HAP-1 (cell line): ENCODE data around the gene PLA2R1.

Experiments
- DNase-seq, 2 experiments: peaks; one replicate each; pipeline ENCODE4 v3.0.0-alpha.2; 2016 to 2020; ENCODE audit warnings: low spot score in 2 of 2
- H3K27me3 ChIP-seq: fragments of 250-450 bp; sonication (Bioruptor Pico); 2 replicates; pipeline ENCODE4 v1.5.1; 2020; ENCODE audit warnings: low read depth, mild to moderate bottlenecking, moderate library complexity
- H3K36me3 ChIP-seq: fragments of 250-450 bp; sonication (Bioruptor Pico); replicated peaks from 2 replicates; pipeline ENCODE4 v1.5.1; 2020; ENCODE audit warnings: mild to moderate bottlenecking
- H3K4me1 ChIP-seq: fragments of 250-450 bp; sonication (Bioruptor Pico); 2 replicates; pipeline ENCODE4 v1.5.1; 2020; ENCODE audit warnings: mild to moderate bottlenecking
- H3K4me3 ChIP-seq: fragments of 250-450 bp; sonication (Bioruptor Pico); 2 replicates; pipeline ENCODE4 v1.5.1; 2020; ENCODE audit warnings: mild to moderate bottlenecking, moderate library complexity
- H3K9me3 ChIP-seq: fragments of 250-450 bp; sonication (Bioruptor Pico); 2 replicates; pipeline ENCODE4 v1.5.1; 2020; ENCODE audit warnings: mild to moderate bottlenecking, moderate library complexity
- in situ Hi-C: fragments of 300-500 bp; cut with MboI; formaldehyde crosslinking; loops from 3 replicates; pipeline ENCODE4 v1.14.3; 2020; ENCODE audit warnings: low sequenced_read_pairs, inconsistent platforms, mixed read lengths

PLA2R1 gene

GRCh38 chr2:159910951-159911350, 151.5 kb downstream of the PLA2R1 start:
- no peaks in the 10 kb centered on the region for H3K36me3 ChIP-seq
- H3K27me3 ChIP-seq: no peaks in the 10 kb centered on the region
- H3K4me1 ChIP-seq: no peaks in the 10 kb centered on the region
- H3K4me3 ChIP-seq: no peak overlapping the region
- H3K9me3 ChIP-seq: no peaks in the 10 kb centered on the region
- in situ Hi-C loops: no loop called here
- no peak for DNase-seq

GRCh38 chr2:159908623-159909022, 153.8 kb downstream of the PLA2R1 start:
- Histone ChIP-seq H3K27me3 (peaks cover 5% of the 10 kb centered on the region; the same call in 1 of the 2 replicates), H3K4me1 (no peaks in the 10 kb centered on the region), H3K4me3 (no peak overlapping the region), H3K36me3 (no peaks in the 10 kb centered on the region), H3K9me3 (no peaks in the 10 kb centered on the region)
- DNase-seq: no peak
- in situ Hi-C loops: no loop called here

- in situ Hi-C loops: no loop called here
- Histone ChIP-seq H3K4me3 (no peak overlapping the region), H3K36me3 (no peaks in the 10 kb centered on the region), H3K27me3 (peaks cover 7% of the 10 kb centered on the region; the same call in 1 of the 2 replicates), H3K4me1 (no peaks in the 10 kb centered on the region), H3K9me3 (no peaks in the 10 kb centered on the region)
- DNase-seq: no peak
Observed at GRCh38 chr2:159907909-159908308, 154.5 kb downstream of the PLA2R1 start.

- Histone ChIP-seq H3K9me3 (no peaks in the 10 kb centered on the region), H3K4me3 (no peak overlapping the region), H3K36me3 (no peaks in the 10 kb centered on the region), H3K4me1 (no peaks in the 10 kb centered on the region), H3K27me3 (peaks cover 21% of the 10 kb centered on the region)
- in situ Hi-C loops: no loop called here
- DNase-seq: no peak
Observed at GRCh38 chr2:159905926-159906714, 156.3 kb downstream of the PLA2R1 start.

- H3K27me3 ChIP-seq: peaks cover 22% of the 10 kb centered on the region
- H3K4me1 ChIP-seq: no peaks in the 10 kb centered on the region
- DNase-seq: no peak
- H3K4me3 ChIP-seq: no peak overlapping the region
- no peaks in the 10 kb centered on the region for H3K36me3 ChIP-seq
- H3K9me3 ChIP-seq: no peaks in the 10 kb centered on the region
- in situ Hi-C loops: no loop called here
Observed at GRCh38 chr2:159904959-159905305, 157.5 kb downstream of the PLA2R1 start.

GRCh38 chr2:159904127-159904958, 158.1 kb downstream of the PLA2R1 start, which contains the start of gene LY75:
LY75 (minus strand) TSS chr2:159904756.
- H3K9me3 ChIP-seq: no peaks in the 10 kb centered on the region
- in situ Hi-C loops: no loop called here

GRCh38 chr2:159903443-159904126, 158.8 kb downstream of the PLA2R1 start:
- DNase-seq: no peak
- no peaks in the 10 kb centered on the region for H3K9me3 ChIP-seq
- H3K4me1 ChIP-seq: no peaks in the 10 kb centered on the region
- in situ Hi-C loops: no loop called here
- H3K36me3 ChIP-seq: no peaks in the 10 kb centered on the region
- H3K27me3 ChIP-seq: peaks cover 32% of the 10 kb centered on the region
- no peak overlapping the region for H3K4me3 ChIP-seq

More at GRCh38 chr2:159904127-159904958, 158.1 kb downstream of the PLA2R1 start, which contains the start of gene LY75:
- Histone ChIP-seq H3K4me1 (no peaks in the 10 kb centered on the region), H3K27me3 (peaks cover 24% of the 10 kb centered on the region), H3K36me3 (no peaks in the 10 kb centered on the region), H3K4me3 (no peak within 1 kb of the TSS)
- DNase-seq: peak in 1 of 2 experiments; percentile 46

GRCh38 chr2:159902722-159903121, 159.7 kb downstream of the PLA2R1 start:
- no peak overlapping the region for H3K4me3 ChIP-seq
- peaks cover 37% of the 10 kb centered on the region for H3K27me3 ChIP-seq
- H3K4me1 ChIP-seq: no peaks in the 10 kb centered on the region
- DNase-seq: no peak
- H3K9me3 ChIP-seq: no peaks in the 10 kb centered on the region
- in situ Hi-C loops: no loop called here
- no peaks in the 10 kb centered on the region for H3K36me3 ChIP-seq

- DNase-seq: no peak
- in situ Hi-C loops: no loop called here
- H3K36me3 ChIP-seq: no peaks in the 10 kb centered on the region
- no peak overlapping the region for H3K4me3 ChIP-seq
- H3K9me3 ChIP-seq: no peaks in the 10 kb centered on the region
- H3K27me3 ChIP-seq: peaks cover 41% of the 10 kb centered on the region
- H3K4me1 ChIP-seq: 0 out of 2 replicates have a peak, but pooled peaks cover 6% of the 10 kb centered on the region
Observed at GRCh38 chr2:159900343-159900742, 162.1 kb downstream of the PLA2R1 start.

- H3K4me3 ChIP-seq: no peak overlapping the region
- no peak for DNase-seq
- H3K36me3 ChIP-seq: no peaks in the 10 kb centered on the region
- in situ Hi-C loops: no loop called here
- H3K27me3 ChIP-seq: peaks cover 41% of the 10 kb centered on the region
- H3K9me3 ChIP-seq: no peaks in the 10 kb centered on the region
- H3K4me1 ChIP-seq: 0 out of 2 replicates have a peak, but pooled peaks cover 6% of the 10 kb centered on the region
Observed at GRCh38 chr2:159898441-159898840, 164.0 kb downstream of the PLA2R1 start.

GRCh38 chr2:159897720-159898119, 164.7 kb downstream of the PLA2R1 start:
- in situ Hi-C loops: no loop called here
- no peak overlapping the region for H3K4me3 ChIP-seq
- 0 out of 2 replicates have a peak, but pooled peaks cover 6% of the 10 kb centered on the region for H3K4me1 ChIP-seq
- no peaks in the 10 kb centered on the region for H3K9me3 ChIP-seq
- DNase-seq: no peak
- peaks cover 41% of the 10 kb centered on the region for H3K27me3 ChIP-seq
- H3K36me3 ChIP-seq: no peaks in the 10 kb centered on the region

GRCh38 chr2:159897081-159897480, 165.3 kb downstream of the PLA2R1 start:
- Histone ChIP-seq H3K4me1 (0 out of 2 replicates have a peak, but pooled peaks cover 6% of the 10 kb centered on the region), H3K4me3 (no peak overlapping the region), H3K9me3 (no peaks in the 10 kb centered on the region), H3K36me3 (no peaks in the 10 kb centered on the region), H3K27me3 (peaks cover 34% of the 10 kb centered on the region)
- DNase-seq: peak in 1 of 2 experiments; percentile 35
- in situ Hi-C loops: no loop called here

- no peak overlapping the region for H3K4me3 ChIP-seq
- H3K36me3 ChIP-seq: no peaks in the 10 kb centered on the region
- in situ Hi-C loops: no loop called here
- H3K4me1 ChIP-seq: 0 out of 2 replicates have a peak, but pooled peaks cover 6% of the 10 kb centered on the region
- DNase-seq: no peak
- H3K27me3 ChIP-seq: peaks cover 25% of the 10 kb centered on the region
- H3K9me3 ChIP-seq: no peaks in the 10 kb centered on the region
Observed at GRCh38 chr2:159895258-159896065, 167.0 kb downstream of the PLA2R1 start.
